H1 (cell line): Measurements from ENCODE around the gene CMPK2. TPM values are rescaled to one million over a fixed set of nuclear protein-coding genes. Genes with fewer than 3 reads are reported as not detected.
A peak's percentile ranks its signal among the peaks of the same experiment; 100 is the strongest.

Experiments used
- ATF3 ChIP-seq: IDR thresholded peaks from 2 replicates; pipeline ENCODE4 v1.6.1; 2011; ENCODE audit warnings: low read depth, mild to moderate bottlenecking, low read length; ENCODE audit not compliant: insufficient read depth
- CHD7 ChIP-seq: fragments of 300-600 bp; sonication (generic); IDR thresholded peaks from 2 replicates; pipeline ENCODE4 v1.7.1; 2012; ENCODE audit warnings: low read length, moderate library complexity, mild to moderate bottlenecking, inconsistent platforms; ENCODE audit not compliant: insufficient replicate concordance
- EGR1 ChIP-seq: IDR thresholded peaks from 2 replicates; pipeline ENCODE4 v1.6.1; 2011; ENCODE audit warnings: low read depth, low read length, borderline replicate concordance
- HDAC2 ChIP-seq, 2 experiments: fragments of 300-600 bp in 1 of 2; sonication (generic) in 1 of 2; IDR thresholded peaks; 2 replicates each; pipeline ENCODE4 v1.6.1; 2011 to 2012; ENCODE audit warnings: low read depth in 2 of 2, low read length in 2 of 2, mild to moderate bottlenecking in 2 of 2, moderate library complexity in 2 of 2, borderline replicate concordance in 1 of 2, inconsistent platforms in 1 of 2
- HDAC6 ChIP-seq: IDR thresholded peaks from one replicate; pipeline ENCODE4 v1.7.1; 2012; ENCODE audit warnings: low read depth, mild to moderate bottlenecking, inconsistent platforms, low read length, moderate library complexity
- KDM5A ChIP-seq: fragments of 200-600 bp; IDR thresholded peaks from 2 replicates; pipeline ENCODE4 v1.7.1; 2012; ENCODE audit warnings: mild to moderate bottlenecking, low read length, inconsistent platforms, mixed read lengths
- MAFK ChIP-seq: IDR thresholded peaks from 2 replicates; pipeline ENCODE4 v1.6.1; 2012; ENCODE audit warnings: low read depth, mild to moderate bottlenecking, improper control_type of control experiment, low read length
- NRF1 ChIP-seq: IDR thresholded peaks from 2 replicates; pipeline ENCODE4 v1.6.1; 2011; ENCODE audit warnings: mild to moderate bottlenecking, low read depth, low read length, improper control_type of control experiment
- POLR2AphosphoS5 ChIP-seq: IDR thresholded peaks from 2 replicates; pipeline ENCODE4 v1.6.1; 2011; ENCODE audit warnings: low read depth, low read length
- TBP ChIP-seq: IDR thresholded peaks from 2 replicates; pipeline ENCODE4 v1.6.1; 2011; ENCODE audit warnings: low read depth, low read length, improper control_type of control experiment
- TCF12 ChIP-seq: IDR thresholded peaks from 2 replicates; pipeline ENCODE4 v1.6.1; 2011; ENCODE audit warnings: low read depth, mild to moderate bottlenecking, low read length
- TEAD4 ChIP-seq: IDR thresholded peaks from 2 replicates; pipeline ENCODE4 v1.6.1; 2012; ENCODE audit warnings: low read depth, low read length, inconsistent platforms, mixed read lengths
- polyA plus RNA-seq, 7 experiments: library from polyadenylated mRNA; depleted of rRNA in 3 of 7; stranded (reverse) in 5 of 7; unstranded in 2 of 7; fragments of >200 nt in 5 of 7; fragments of 200-250 nt in 2 of 7; gene quantifications; 1 replicate in 5 of 7; 2 replicates in 1 of 7; 4 replicates in 1 of 7; pipeline versions ENCODE4 v1.2.1 to v1.2.3, GENCODE V29; 2011 to 2013; ENCODE audit warnings: missing spikeins in 2 of 7, mixed read lengths in 2 of 7
- total RNA-seq: library from RNA; stranded (reverse); fragmentation: NEBNext Ultra II Directional; extraction: Animal tissue kit (Norgen Biotek cat#: 25700); gene quantifications from 2 replicates; pipeline ENCODE4 v1.2.1, GENCODE V29; 2021

CMPK2 gene
- total and polyA plus RNA-seq, 2 of the 8 experiments (the other 6 are each of a cell fraction or from before 2014, with no cell fraction given): 0.28 to 0.53 TPM

- TF ChIP-seq TBP (no peak), KDM5A (no peak), HDAC2 (IDR thresholded peaks at IDR 0.05; ENCODE audit: borderline replicate concordance in 1 of 2, low read depth in 2 of 2, low read length in 2 of 2) (peak; percentile 48 to 77; a peak in 1 of 4 replicates), TEAD4 (peak; percentile 41; the same call in 1 of the 2 replicates), EGR1 (no peak), POLR2AphosphoS5 (no peak), TCF12 (0 out of 2 replicates have a peak, but pooled peaks have one; percentile 24), NRF1 (no peak), HDAC6 (no peak), ATF3 (no peak), MAFK (no peak), CHD7 (no peak)
These were observed 59.1 kb downstream of the CMPK2 start (continued) for GRCh38 chr2:6806604-6807003.
